Right ventricle myocardium superior (tissue), 1 donor: ENCODE results near the gene FBXO36. TPM values are rescaled to one million over a fixed set of nuclear protein-coding genes. Genes with fewer than 3 reads are reported as not detected.
A peak's percentile ranks its signal among the peaks of the same experiment; 100 is the strongest.
"Not testable (repeated sequence)": the region's sequence is repeated elsewhere in the genome, so short reads cannot be mapped to it uniquely, and the experiment has no call there.

ENCODE experiments used
- ATAC-seq: fragments of 200-7000 bp; cut with Tn5 transposase; one replicate; pipeline ENCODE4 v1.9.1; 2020; ENCODE audit warnings: mild to moderate bottlenecking; ENCODE audit not compliant: poor library complexity
- DNase-seq: peaks from one replicate; pipeline ENCODE4 v3.0.0-alpha.2; 2020
- intact Hi-C: fragments of 100-400 bp; cut with DNase I; formaldehyde crosslinking; loops from one replicate; pipeline ENCODE4 v1.11.2; 2022
- long read RNA-seq: library from polyadenylated mRNA; unstranded; transcript quantifications from one replicate; pipeline ENCODE4 v2.0.0, GENCODE V29; 2021
- total RNA-seq: library from RNA; stranded (reverse); fragmentation: NEBNext Ultra II Directional; extraction: Animal tissue kit (Norgen Biotek cat#: 25700); gene quantifications from one replicate; pipeline ENCODE4 v1.2.1, GENCODE V29; 2021
- donor health status: DM: no; HTN: yes; CAD: no; lungs with severe emphysema.

Gene FBXO36, protein sequence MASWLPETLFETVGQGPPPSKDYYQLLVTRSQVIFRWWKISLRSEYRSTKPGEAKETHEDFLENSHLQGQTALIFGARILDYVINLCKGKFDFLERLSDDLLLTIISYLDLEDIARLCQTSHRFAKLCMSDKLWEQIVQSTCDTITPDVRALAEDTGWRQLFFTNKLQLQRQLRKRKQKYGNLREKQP
- total RNA-seq, result 0.65 TPM
- long read RNA-seq, partial matches to known transcripts, result 2 of 7 reads
- long read RNA-seq, other reads (novel, unspliced or antisense), result 0 of 7 reads

DNA sequence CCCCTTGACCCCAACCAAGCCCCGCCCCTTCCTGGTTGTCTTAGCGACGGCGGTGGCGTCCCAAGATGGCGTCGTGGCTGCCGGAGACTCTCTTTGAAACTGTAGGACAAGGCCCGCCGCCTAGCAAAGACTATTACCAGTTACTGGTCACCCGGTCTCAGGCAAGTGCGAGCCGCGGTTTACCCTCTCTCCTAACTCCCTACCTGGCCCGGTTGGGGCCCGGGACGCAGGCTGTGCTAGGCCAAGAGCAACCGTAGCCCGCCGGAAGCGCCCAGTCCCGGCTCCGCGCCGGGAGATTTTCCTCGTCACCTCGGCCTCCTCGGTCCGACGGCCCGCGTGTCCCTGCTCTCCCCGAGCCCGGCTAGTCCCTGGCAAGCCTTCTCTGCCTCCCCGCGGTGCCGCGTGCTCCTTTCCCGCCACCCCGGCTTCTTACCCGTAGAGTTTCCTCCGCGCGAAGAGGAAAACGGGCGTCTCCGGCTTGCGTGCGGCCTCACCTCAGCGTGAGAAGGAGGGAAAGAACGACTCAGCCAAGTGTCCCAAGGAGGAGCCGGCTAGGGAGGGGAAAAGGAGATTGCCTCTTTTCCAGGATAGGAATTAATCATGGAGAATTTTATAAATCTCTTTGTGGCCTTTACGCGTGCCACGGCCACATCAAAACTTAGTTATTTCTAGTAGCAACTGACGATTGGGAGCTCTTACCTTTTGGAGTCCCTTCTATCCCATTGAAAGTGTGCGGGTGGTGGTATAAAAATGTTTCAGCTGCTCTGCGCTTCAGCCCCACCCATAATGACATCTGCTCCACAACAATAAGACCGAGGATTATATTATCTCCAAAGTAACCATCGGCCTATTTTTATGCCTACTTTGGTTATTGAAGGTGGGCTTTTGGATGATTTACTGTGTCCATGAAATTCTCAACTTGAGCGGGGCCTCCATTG is at the start of gene FBXO36:
Gene FBXO36, plus strand, starts transcription at position 55 of the 938 bp plus-strand sequence. Its CDS starts 11 bp downstream, at position 66.
- peak; percentile 90 for ATAC-seq
- intact Hi-C loops, result no loop called here

DNA sequence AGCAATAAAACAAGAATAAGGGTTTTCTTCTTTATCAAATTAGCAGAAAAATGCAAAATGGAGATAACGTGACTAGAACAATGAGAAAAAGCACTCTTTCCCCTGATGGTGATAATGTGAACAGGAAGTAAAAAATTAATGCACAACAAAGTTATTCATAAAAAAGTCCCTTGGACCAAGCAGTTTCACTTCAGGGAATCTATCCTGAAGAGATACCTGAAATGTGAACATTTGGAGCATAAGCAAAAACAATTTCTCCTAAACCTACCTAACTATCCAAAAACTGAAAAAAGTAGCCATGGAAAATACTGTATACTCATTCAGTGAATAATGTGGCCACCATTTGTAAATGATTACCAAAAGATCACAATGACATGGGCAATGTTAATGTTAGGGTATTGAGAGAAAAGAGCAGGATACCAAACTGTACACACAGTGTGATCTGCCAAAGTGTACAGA is 49.2 kb upstream of the FBXO36 start:
- ATAC-seq (no peak), DNase-seq (no peak)
- intact Hi-C loops, result no loop called here

More for the DNA sequence above, at the start of gene FBXO36:
- DNase-seq, result peak; percentile 92

DNA sequence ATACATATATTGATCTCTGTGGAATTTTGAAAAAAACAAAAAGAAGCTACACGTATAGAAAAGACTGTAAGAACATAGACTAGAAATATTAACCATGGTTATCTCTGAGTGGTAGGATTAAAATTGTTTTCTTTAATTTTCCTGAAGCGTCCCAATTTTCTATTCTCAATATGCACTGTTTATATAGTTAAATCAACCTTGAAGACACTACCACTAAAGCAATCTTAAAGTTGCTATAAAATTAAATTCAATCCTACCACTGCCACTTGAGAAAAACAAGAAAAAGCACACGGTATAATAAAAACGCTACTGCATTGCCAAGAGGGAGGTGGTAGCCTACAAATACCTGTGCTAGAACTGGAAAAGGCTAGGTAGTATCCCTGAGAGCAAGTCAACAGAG is 47.7 kb upstream of the FBXO36 start:
- intact Hi-C loops, result no loop called here
- ATAC-seq (no peak), DNase-seq (no peak)

DNA sequence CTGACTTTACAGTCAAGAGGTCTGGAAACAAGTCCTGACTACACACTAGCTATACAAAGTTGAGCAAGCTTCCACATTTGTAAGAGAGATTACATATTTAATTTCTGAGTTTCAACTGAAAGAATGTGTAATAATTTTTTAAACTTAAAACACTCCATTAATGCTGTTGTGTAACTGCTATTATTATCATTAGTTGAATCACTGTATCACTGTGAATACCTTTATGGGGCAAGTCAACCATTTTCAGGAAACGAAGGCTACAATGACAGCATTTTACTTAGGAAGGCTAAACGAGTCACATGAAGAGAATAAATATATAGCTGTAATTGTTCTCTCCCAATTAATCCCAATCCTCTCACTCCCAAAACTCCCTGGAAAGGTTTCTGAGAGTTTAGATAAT is 46.8 kb upstream of the FBXO36 start:
- DNase-seq, result no peak
- ATAC-seq, result no peak
- intact Hi-C loops, result no loop called here

GRCh38 chr2:229879191-229879950 is 42.9 kb upstream of the FBXO36 start:
- DNase-seq, result no peak
- intact Hi-C loops, result no loop called here
- ATAC-seq, result no peak

- intact Hi-C loops, result no loop called here
- DNase-seq (no peak), ATAC-seq (no peak)
These were observed 41.3 kb upstream of the FBXO36 start for GRCh38 chr2:229880892-229881586.

GRCh38 chr2:229882583-229882982 is 39.7 kb upstream of the FBXO36 start:
- intact Hi-C loops, result no loop called here
- ATAC-seq, result no peak
- no peak for DNase-seq

DNA sequence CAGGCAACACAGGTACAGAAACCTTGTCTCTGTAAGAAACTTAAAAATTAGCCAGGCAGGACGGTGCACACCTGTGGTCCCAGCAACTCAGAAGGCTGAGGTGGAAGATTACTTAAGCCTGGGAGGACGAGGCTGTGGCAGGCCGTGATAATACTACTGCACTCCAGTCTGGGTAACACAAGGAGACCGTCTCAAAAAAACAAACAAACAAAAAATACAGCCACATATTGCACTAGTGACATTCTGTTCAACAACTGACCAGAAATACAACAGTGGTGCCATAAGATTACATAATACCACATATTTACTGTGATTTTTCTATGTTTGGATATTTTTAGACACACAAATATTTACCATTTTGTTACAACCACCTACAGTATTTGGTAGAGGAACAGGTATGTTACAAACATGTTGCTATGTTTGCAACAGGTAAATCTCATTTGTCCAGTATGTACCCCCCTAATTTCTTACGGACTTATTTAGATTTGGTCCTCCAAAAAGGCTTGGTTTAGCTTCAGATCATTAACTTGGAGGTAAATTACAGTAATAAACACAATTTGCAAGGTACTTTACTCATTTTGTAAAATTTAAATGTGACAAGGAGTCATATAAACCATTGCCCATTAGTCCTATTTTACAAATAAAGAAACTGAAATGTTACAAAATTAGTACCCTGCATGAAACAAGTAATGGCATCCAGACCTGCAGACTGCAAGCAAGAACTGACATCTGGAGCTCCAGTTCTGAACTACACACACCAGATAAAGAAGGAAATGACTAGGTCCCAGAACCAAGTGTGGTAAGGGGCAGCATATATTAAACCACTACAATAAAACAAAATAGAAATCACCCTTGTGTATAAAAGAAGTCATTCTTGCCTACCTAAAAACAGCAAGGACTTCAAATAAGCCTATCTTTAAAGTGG is 37.3 kb upstream of the FBXO36 start:
- ATAC-seq (peak; percentile 40), DNase-seq (no peak)
- intact Hi-C loops, result no loop called here

GRCh38 chr2:229887441-229887840 is 34.9 kb upstream of the FBXO36 start:
- DNase-seq (no peak), ATAC-seq (no peak)
- intact Hi-C loops, result no loop called here

- intact Hi-C loops, result no loop called here
- DNase-seq (no peak), ATAC-seq (no peak)
These were observed 34.3 kb upstream of the FBXO36 start for GRCh38 chr2:229888031-229888430.

- intact Hi-C loops, result no loop called here
- DNase-seq (no peak), ATAC-seq (no peak)
These were observed 33.3 kb upstream of the FBXO36 start for GRCh38 chr2:229889023-229889422.

- ATAC-seq, result no peak
- DNase-seq, result no peak
- intact Hi-C loops, result no loop called here
These were observed 25.4 kb upstream of the FBXO36 start for GRCh38 chr2:229896857-229897256.

DNA sequence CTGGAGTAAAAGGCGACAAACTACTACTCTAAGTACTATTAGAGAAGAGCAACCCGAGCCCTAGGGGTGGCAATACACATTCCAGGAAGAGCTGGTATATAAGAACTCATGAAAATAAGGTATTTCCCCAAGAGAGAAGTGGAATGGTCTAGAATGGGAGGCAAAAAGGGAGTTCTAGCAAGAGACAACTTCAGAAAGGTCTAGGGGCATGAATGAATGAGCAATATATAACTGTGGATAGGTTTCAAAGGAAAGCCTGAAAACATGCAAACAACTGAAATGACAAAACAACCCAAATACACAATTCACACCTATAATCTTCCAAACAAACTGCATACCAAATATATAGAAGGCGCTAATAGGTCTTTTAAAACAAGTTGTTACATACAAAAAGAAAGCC is 22.7 kb upstream of the FBXO36 start:
- intact Hi-C loops, result no loop called here
- no peak for ATAC-seq
- DNase-seq, result no peak

GRCh38 chr2:229900012-229900411 is 22.3 kb upstream of the FBXO36 start:
- DNase-seq, result no peak
- no peak for ATAC-seq
- intact Hi-C loops, result no loop called here

GRCh38 chr2:229900514-229900913 is 21.8 kb upstream of the FBXO36 start:
- intact Hi-C loops, DNase-seq, ATAC-seq: not testable (repeated sequence)

- DNase-seq (no peak), ATAC-seq (peak; percentile 39)
- intact Hi-C loops, result no loop called here
These were observed 20.5 kb upstream of the FBXO36 start for GRCh38 chr2:229901819-229902218.

DNA sequence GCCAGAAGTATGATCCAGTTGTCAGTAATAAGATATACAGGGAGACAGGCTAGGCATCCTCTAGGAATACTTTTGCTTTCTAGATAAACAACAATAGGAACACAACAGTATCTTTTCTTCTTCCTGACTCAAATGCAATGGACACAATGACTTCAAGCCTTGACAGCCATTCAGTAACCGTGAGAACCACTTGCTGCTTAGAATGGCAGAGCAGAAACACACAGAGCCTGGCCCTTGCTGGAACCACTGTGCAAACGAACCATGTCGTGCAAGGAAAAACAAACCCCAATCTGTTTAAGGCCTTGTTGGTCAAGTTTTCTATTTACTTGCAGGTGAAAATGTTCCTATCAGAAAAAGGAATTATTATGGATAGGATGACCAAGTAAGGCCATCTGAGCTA is 19.3 kb upstream of the FBXO36 start:
- no peak for DNase-seq
- no peak for ATAC-seq
- intact Hi-C loops, result no loop called here

- intact Hi-C loops, result no loop called here
- DNase-seq (no peak), ATAC-seq (no peak)
These were observed 16.7 kb upstream of the FBXO36 start for GRCh38 chr2:229905601-229906000.
